GM12878 (cell line): Measurements from ENCODE around the gene NCMAP.

Experiments used
- BACH1 ChIP-seq: fragments of 450-650 bp; IDR thresholded peaks from 2 replicates; pipeline ENCODE4 v1.6.1; 2017; ENCODE audit warnings: mild to moderate bottlenecking, borderline replicate concordance
- EZH2 ChIP-seq: IDR thresholded peaks from 2 replicates; pipeline ENCODE4 v1.6.1; 2012; ENCODE audit warnings: low read depth, mild to moderate bottlenecking, control low read depth, inconsistent platforms, low read length, borderline replicate concordance; ENCODE audit not compliant: control insufficient read depth
- PKNOX1 ChIP-seq: fragments of 450-650 bp; IDR thresholded peaks from 2 replicates; pipeline ENCODE4 v1.6.1; 2016; ENCODE audit warnings: mild to moderate bottlenecking
- POLR2A ChIP-seq: IDR thresholded peaks from 2 replicates; pipeline ENCODE4 v1.6.1; 2011; ENCODE audit warnings: low read depth, mild to moderate bottlenecking, low read length
- TF ChIP-seq, protein P1 (sequence below): IDR thresholded peaks from 2 replicates; pipeline ENCODE4 v1.6.1; 2011; ENCODE audit warnings: low read depth, mild to moderate bottlenecking, low read length, moderate library complexity, borderline replicate concordance; ENCODE audit errors: extremely low read depth
- TF ChIP-seq, protein P2 (sequence below): IDR thresholded peaks from 2 replicates; pipeline ENCODE4 v1.6.1; 2012; ENCODE audit warnings: mild to moderate bottlenecking, low read depth, low read length

DNA sequence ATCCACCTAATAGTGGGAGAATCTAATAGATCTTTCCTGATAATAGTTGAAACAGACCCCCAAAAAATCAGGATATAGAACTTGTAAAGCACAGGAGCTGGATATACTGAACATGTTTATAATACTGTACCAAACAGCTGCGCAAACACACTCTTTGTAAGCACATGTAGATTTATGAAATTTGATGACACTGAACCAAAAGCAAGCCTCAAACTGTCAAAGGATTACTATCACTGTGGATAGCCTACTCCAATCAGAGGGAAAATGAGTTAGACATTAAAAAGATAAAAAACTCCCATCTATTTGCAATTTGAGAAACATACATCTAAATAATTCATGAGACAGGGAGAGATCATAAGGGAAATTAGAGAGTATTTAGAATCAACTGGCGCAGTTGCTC is 27.1 kb upstream of the NCMAP start:
- TF ChIP-seq PKNOX1 (no peak), BACH1 (no peak), EZH2 (no peak), POLR2A (no peak)
- TF ChIP-seq, protein P1, sequence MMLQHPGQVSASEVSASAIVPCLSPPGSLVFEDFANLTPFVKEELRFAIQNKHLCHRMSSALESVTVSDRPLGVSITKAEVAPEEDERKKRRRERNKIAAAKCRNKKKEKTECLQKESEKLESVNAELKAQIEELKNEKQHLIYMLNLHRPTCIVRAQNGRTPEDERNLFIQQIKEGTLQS = no peak
- TF ChIP-seq, protein P2, sequence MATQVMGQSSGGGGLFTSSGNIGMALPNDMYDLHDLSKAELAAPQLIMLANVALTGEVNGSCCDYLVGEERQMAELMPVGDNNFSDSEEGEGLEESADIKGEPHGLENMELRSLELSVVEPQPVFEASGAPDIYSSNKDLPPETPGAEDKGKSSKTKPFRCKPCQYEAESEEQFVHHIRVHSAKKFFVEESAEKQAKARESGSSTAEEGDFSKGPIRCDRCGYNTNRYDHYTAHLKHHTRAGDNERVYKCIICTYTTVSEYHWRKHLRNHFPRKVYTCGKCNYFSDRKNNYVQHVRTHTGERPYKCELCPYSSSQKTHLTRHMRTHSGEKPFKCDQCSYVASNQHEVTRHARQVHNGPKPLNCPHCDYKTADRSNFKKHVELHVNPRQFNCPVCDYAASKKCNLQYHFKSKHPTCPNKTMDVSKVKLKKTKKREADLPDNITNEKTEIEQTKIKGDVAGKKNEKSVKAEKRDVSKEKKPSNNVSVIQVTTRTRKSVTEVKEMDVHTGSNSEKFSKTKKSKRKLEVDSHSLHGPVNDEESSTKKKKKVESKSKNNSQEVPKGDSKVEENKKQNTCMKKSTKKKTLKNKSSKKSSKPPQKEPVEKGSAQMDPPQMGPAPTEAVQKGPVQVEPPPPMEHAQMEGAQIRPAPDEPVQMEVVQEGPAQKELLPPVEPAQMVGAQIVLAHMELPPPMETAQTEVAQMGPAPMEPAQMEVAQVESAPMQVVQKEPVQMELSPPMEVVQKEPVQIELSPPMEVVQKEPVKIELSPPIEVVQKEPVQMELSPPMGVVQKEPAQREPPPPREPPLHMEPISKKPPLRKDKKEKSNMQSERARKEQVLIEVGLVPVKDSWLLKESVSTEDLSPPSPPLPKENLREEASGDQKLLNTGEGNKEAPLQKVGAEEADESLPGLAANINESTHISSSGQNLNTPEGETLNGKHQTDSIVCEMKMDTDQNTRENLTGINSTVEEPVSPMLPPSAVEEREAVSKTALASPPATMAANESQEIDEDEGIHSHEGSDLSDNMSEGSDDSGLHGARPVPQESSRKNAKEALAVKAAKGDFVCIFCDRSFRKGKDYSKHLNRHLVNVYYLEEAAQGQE = no peak
